ENCODE data around the gene NDUFS1. TPM values are rescaled to one million over a fixed set of nuclear protein-coding genes. Genes with fewer than 3 reads are reported as not detected.

The NDUFS1 gene
- total and polyA plus RNA-seq, 10 of the 15 experiments (the other 5 are each of a cell fraction or from before 2014, with no cell fraction given) = 62.6 to 108 (median 90.4) TPM

- TF ChIP-seq TAF1 (IDR thresholded peaks at IDR 0.05; ENCODE audit: borderline replicate concordance, low read depth, low read length) (peak; percentile 65; the same call in 1 of the 2 replicates), ASH2L (IDR thresholded peaks at IDR 0.05; ENCODE audit: borderline replicate concordance, low read depth) (no peak), SRF (IDR thresholded peaks at IDR 0.05; ENCODE audit: low read depth in 2 of 2, low read length in 2 of 2) (peak; percentile 76 to 97), SP1 (IDR thresholded peaks at IDR 0.05; ENCODE audit: low read depth, low read length) (no peak), STAT3 (IDR thresholded peaks at IDR 0.05; ENCODE audit: low read depth, low read length) (no peak), ZNF24 (IDR thresholded peaks at IDR 0.05) (no peak), BHLHE40 (IDR thresholded peaks at IDR 0.05; ENCODE audit: borderline replicate concordance in 1 of 2, low read depth in 2 of 2, low read length in 1 of 2) (peak; percentile 76 to 77), WRNIP1 (IDR thresholded peaks at IDR 0.05; ENCODE audit: borderline replicate concordance, low read depth, low read length) (no peak), SKIL (IDR thresholded peaks at IDR 0.05; ENCODE audit: low read depth, poor library complexity, severe bottlenecking) (no peak), SIX5 (IDR thresholded peaks at IDR 0.05; ENCODE audit: low read depth, low read length, severe bottlenecking) (peak; percentile 23), POLR2AphosphoS2 (IDR thresholded peaks at IDR 0.05; ENCODE audit: low read depth, low read length) (no peak), JUND (IDR thresholded peaks at IDR 0.05; ENCODE audit: low read depth, low read length) (no peak), PML (IDR thresholded peaks at IDR 0.05; ENCODE audit: low read length) (peak; percentile 87), CBX5 (IDR thresholded peaks at IDR 0.05; ENCODE audit: low read depth) (peak; percentile 48), ZZZ3 (IDR thresholded peaks at IDR 0.05; ENCODE audit: control insufficient read depth, insufficient read length, low read depth) (no peak), ZNF622 (IDR thresholded peaks at IDR 0.05) (no peak), NR2C1 (IDR thresholded peaks at IDR 0.05) (peak; percentile 99), NFYA (IDR thresholded peaks at IDR 0.05; ENCODE audit: borderline replicate concordance, low read depth, low read length) (no peak), RB1 (IDR thresholded peaks at IDR 0.05; ENCODE audit: borderline replicate concordance) (peak; percentile 37; the same call in 1 of the 2 replicates), ATF7 (IDR thresholded peaks at IDR 0.05; ENCODE audit: low read depth) (peak; percentile 71)
- TF ChIP-seq, protein P1, sequence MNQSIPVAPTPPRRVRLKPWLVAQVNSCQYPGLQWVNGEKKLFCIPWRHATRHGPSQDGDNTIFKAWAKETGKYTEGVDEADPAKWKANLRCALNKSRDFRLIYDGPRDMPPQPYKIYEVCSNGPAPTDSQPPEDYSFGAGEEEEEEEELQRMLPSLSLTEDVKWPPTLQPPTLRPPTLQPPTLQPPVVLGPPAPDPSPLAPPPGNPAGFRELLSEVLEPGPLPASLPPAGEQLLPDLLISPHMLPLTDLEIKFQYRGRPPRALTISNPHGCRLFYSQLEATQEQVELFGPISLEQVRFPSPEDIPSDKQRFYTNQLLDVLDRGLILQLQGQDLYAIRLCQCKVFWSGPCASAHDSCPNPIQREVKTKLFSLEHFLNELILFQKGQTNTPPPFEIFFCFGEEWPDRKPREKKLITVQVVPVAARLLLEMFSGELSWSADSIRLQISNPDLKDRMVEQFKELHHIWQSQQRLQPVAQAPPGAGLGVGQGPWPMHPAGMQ (IDR thresholded peaks at IDR 0.05; ENCODE audit: borderline replicate concordance) = no peak
- TF ChIP-seq, protein P2, sequence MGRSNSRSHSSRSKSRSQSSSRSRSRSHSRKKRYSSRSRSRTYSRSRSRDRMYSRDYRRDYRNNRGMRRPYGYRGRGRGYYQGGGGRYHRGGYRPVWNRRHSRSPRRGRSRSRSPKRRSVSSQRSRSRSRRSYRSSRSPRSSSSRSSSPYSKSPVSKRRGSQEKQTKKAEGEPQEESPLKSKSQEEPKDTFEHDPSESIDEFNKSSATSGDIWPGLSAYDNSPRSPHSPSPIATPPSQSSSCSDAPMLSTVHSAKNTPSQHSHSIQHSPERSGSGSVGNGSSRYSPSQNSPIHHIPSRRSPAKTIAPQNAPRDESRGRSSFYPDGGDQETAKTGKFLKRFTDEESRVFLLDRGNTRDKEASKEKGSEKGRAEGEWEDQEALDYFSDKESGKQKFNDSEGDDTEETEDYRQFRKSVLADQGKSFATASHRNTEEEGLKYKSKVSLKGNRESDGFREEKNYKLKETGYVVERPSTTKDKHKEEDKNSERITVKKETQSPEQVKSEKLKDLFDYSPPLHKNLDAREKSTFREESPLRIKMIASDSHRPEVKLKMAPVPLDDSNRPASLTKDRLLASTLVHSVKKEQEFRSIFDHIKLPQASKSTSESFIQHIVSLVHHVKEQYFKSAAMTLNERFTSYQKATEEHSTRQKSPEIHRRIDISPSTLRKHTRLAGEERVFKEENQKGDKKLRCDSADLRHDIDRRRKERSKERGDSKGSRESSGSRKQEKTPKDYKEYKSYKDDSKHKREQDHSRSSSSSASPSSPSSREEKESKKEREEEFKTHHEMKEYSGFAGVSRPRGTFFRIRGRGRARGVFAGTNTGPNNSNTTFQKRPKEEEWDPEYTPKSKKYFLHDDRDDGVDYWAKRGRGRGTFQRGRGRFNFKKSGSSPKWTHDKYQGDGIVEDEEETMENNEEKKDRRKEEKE (IDR thresholded peaks at IDR 0.05) = no peak
- TF ChIP-seq, protein P3, sequence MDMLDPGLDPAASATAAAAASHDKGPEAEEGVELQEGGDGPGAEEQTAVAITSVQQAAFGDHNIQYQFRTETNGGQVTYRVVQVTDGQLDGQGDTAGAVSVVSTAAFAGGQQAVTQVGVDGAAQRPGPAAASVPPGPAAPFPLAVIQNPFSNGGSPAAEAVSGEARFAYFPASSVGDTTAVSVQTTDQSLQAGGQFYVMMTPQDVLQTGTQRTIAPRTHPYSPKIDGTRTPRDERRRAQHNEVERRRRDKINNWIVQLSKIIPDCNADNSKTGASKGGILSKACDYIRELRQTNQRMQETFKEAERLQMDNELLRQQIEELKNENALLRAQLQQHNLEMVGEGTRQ (IDR thresholded peaks at IDR 0.05; ENCODE audit: borderline replicate concordance, low read depth, low read length) = peak; percentile 37
Observed at GRCh38 chr2:206159346-206160124, at the start of gene NDUFS1, which contains the start of gene EEF1B2 (continued).

All from GM12878 (cell line).